C4-2B (cell line): ENCODE data around the gene FMO4.

ENCODE experiments used
- CTCF ChIP-seq: fragments of 450-650 bp; conservative IDR thresholded peaks from 2 replicates; pipeline ENCODE4 v1.5.1; 2017; ENCODE audit warnings: mild to moderate bottlenecking
- ZFX ChIP-seq: fragments of 450-650 bp; IDR thresholded peaks from 2 replicates; pipeline ENCODE4 v1.6.1; 2017

GRCh38 chr1:171384496-171384895 lies 70.5 kb downstream of the FMO4 start:
- TF ChIP-seq CTCF (no peak), ZFX (no peak)
